ENCODE results near the gene CCDC201.

CCDC201 gene

DNA sequence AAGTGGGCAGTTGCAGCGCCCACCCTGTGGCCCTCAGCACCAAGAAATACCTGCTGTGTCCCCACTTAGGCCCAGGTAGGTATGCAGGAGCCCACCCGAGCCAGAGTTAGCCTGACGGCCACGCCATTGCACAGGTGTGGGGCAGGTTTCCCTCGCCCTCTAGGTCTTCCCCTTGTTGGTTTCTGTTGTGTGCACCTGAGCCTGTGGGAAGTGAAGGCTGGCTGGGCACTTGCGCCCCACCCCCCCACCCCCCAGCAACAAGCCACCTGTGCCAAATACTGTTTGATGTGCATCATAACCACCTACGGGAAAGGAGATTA is at the start of gene CCDC201:
Gene CCDC201, minus strand, starts transcription at position 48 of the 320 bp plus-strand sequence. CDS start 75 bp downstream, outside the sequence.
- no peak for DNase-seq

DNA sequence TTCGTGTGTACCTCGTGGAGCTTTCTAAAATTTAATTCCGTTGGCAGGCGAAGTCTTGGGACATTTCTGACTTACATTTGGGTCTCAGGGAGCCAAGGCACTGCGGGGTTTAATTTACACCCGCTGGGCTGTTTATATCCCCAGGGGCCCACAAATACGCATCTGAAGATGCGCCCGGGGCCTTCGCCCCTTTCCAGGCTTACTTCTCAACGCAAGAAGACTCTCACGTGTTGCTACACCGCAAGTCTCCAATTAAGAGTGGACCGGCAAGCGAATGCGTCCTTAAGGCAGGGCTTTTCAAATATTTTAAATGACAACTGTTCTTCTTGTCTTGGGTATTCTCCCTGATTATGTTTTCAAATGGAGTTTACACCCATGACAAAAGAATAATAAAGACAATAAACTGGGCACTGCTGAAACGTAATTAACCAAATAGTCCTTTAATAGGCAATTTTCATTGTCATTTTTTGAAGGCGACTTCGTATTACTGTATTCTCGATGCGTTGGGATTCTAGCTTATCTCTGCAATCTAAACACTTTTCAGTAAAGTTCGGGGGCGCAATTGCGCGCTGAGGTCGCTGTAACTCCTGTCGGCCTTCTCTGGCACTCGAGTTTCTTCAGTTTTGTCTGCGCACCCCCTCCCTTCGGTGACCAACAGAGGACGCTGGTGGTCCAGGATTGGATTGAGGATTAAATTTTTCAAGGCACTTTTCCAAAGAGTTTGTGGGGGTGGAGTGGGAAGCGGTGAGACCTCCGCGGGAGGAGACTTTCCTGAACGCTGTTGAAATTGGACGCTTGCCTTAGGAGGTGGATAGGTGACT is 49.0 kb upstream of the CCDC201 start:
- DNase-seq = no peak

DNA sequence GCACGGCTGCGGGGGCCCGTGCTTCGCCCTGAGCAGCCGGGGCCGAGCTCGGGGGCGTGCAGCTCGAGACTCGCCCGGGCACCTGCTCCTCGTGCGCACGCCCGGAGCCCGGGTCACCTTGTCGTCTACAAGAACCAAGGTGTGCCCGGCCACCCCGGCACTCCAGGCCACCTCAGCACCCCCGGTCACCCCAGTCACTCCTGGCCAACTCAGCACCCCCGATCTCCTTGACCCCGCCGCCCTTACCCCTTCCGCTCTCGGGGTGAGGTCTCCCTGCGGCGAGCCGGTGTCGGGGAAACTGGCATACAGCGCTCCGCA is 48.5 kb upstream of the CCDC201 start:
- DNase-seq = no peak

DNA sequence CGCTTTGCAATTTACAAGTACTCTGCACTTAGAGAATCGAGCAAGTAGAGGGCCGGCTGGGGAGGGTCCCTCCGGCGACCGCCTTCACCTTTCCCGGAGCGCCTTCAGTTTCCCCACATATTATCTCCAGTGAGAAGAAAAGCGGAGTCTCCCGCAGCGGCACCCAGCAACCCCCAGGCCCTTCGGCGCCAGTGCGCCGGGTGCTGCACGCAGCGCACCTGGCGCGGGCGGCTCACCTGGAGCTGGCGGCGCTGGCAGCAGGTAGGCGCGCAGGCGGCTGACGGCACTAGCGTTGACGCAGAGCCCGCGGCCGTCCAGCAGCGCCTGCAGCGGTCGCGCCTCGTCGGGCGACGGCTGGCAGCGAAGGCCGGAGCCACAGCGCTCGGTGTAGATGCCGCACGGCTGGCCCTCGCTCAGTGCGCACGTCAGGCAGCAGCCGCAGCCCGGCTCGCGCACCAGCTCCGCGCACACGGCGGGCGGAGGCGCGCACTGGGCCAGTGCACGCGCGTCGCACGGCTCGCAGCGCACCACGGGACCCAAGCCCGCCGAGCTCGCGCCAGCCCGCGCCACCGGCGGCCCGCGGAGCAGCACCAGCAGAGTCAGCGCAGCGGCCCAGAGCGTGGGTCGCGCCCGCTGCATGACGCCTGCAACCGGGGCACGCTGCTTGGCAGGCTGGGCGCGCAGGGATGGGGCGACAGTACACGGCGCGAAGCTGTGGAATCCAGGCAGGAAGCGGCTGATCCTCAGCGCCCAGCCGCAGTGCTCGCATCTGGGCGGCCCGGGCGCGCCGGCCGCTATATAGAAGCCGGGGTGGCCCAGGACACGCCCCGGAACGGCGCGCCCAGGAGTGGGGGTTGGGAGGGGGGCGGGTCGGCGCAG is 47.9 kb upstream of the CCDC201 start, which contains the start of gene IGFBP3:
Gene IGFBP3, minus strand, starts transcription at position 771 of the 879 bp plus-strand sequence. Its CDS starts 132 bp downstream, at position 639.
- no peak for DNase-seq

- DNase-seq = no peak
Measured at GRCh38 chr7:45919993-45920459, 47.1 kb upstream of the CCDC201 start.

- DNase-seq = no peak
Measured at GRCh38 chr7:45919231-45919784, 46.4 kb upstream of the CCDC201 start.

- no peak for DNase-seq
Measured at GRCh38 chr7:45918556-45918955, 45.7 kb upstream of the CCDC201 start.

- peak; percentile 91 for DNase-seq
Measured at GRCh38 chr7:45917658-45918057, 44.8 kb upstream of the CCDC201 start.

- no peak for DNase-seq
Measured at GRCh38 chr7:45917064-45917463, 44.2 kb upstream of the CCDC201 start.

DNA sequence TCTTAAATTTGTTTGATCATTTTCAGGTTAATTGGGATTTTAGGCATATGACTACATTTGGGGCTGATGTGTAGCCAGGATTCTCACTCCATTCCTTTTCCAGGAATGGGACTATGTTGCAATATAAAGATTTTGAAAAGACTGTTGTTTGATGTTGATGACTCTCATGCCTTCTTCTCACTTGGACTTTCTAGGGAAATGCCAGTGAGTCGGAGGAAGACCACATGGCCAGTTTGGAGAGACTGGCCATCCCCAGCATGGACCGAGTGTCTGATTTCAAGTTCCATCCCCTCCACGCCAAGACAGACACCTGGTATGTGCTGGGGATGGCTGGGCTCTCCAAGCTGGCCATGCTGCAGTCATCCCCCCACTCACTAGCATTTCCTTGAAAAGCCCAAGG is 42.7 kb upstream of the CCDC201 start:
- no peak for DNase-seq

DNA sequence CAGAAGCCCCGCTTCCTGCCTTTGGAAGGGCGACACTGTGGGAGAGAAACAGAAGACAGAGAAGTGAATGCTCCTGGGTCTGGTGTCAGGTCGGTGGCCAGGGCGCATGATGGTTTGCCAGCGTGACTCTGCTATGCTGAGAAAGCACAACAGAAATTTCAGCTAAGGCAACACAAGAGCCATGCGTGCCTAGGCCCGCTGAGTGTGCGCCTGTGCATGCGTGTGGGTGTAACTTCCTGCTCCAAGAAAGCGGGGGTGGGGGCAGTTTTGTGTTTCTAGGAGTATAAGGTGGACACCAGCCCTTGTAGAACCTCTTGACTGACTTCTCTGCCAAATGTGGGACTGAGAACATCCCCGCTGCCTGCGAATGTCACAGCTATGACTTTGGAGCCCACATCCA is 42.0 kb upstream of the CCDC201 start:
- no peak for DNase-seq

DNA sequence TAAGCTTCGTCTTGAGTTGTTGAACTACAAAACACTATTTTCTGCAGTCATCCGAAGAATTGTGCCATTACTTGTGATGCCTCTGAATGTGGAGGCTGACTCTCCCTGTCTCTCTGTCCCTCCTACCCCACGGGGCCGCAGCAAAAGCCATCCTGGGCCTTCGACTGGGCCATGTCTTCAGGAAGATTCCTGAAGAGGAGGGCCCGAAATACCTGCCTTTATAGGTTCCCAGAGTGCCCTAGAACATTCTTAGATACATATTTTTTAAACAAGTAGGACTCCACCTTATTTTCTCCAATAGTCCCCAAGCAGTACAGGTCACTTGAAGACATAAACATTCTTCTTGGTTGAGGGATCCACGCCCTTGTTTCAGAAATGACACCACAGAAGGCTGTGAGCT is 40.1 kb upstream of the CCDC201 start:
- DNase-seq = no peak

- no peak for DNase-seq
Measured at GRCh38 chr7:45911311-45911710, 38.4 kb upstream of the CCDC201 start.

DNA sequence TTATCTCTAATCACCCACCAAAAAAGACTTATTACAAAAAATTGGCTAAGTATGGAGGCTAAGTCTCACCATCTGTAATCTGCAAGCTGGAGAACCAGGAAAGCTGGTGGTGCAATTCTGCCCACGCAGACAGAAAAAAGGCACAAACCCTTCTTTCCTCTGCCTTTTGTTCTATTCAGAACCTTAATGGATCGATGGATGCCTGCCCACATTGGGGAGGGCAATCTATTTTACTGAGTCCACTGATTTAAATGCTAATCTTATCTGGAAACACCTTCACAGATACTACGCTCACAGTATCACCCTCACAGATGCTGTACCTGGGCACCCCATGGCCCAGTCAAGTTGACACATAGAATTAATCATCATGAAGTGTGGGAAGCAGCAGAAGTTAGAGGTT is 38.0 kb upstream of the CCDC201 start:
- DNase-seq = no peak

GRCh38 chr7:45909561-45909960 is 36.7 kb upstream of the CCDC201 start:
- no peak for DNase-seq

GRCh38 chr7:45902820-45903219 is 29.9 kb upstream of the CCDC201 start:
- DNase-seq = no peak

- no peak for DNase-seq
Measured at GRCh38 chr7:45901566-45901965, 28.7 kb upstream of the CCDC201 start.

DNA sequence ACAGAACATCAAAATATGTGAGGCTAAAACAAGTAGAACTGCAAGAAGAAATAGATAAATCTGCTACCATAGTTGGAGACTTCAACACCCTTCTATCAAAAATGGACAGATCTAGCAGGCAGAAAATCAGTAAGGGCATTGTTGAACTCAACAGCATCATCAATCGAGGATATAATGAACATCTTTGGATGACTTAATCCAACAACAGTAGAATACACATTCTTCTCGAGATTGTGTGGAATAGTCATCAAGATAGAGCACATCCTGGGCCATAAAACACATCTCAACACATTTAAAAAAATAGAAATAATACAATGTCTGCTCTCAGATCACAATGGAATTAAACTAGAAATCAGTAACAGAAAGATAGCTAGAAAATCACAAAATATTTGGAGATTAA is 25.3 kb upstream of the CCDC201 start:
- no peak for DNase-seq

- no peak for DNase-seq
Measured at GRCh38 chr7:45897042-45897690, 24.3 kb upstream of the CCDC201 start.

GRCh38 chr7:45894665-45895062 is 21.8 kb upstream of the CCDC201 start:
- no peak for DNase-seq

GRCh38 chr7:45893996-45894664 is 21.2 kb upstream of the CCDC201 start:
- no peak for DNase-seq

DNA sequence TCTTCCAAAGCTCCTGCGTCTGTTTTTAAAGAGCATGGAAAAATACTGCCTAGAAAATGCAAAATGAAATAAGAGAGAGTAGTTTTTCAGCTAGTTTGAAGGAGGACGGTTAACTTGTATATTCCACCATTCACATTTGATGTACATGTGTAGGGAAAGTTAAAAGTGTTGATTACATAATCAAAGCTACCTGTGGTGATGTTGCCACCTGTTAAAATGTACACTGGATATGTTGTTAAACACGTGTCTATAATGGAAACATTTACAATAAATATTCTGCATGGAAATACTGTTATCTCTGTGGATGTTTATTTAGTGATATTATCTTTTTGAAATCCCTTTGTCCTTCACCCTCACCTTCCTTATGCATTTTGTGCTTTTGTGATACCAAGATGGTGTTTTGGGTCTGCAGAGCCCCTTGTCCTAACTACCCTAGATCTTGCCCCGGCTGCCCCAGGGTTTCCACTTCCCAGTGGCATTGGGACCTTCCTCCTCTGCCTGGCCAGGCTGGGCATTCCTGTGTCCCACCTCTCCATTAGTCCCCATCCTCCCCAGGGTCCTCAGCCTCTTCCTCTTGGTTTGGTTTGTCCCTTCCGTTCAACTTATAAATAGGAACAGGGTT is 20.6 kb upstream of the CCDC201 start:
- no peak for DNase-seq

All from activated CD8-positive, alpha-beta memory T cell treated with anti-CD3 and anti-CD28 coated beads for 24 hours (primary cell).